Tongue (tissue), 2 donors: Measurements from ENCODE around the gene SYNDIG1L. TPM values are rescaled to one million over a fixed set of nuclear protein-coding genes. Genes with fewer than 3 reads are reported as not detected.
"Not testable (repeated sequence)": the region's sequence is repeated elsewhere in the genome, so short reads cannot be mapped to it uniquely, and the experiment has no call there.

Source experiments
- DNase-seq: peaks from one replicate; pipeline ENCODE4 v3.0.0-alpha.2; 2015
- total RNA-seq: library from RNA; depleted of rRNA; stranded (reverse); fragments of >200 nt; gene quantifications from one replicate; pipeline ENCODE4 v1.2.3, GENCODE V29; 2014

SYNDIG1L gene
- total RNA-seq, 1 donor from 2014 or later: not detected

DNA sequence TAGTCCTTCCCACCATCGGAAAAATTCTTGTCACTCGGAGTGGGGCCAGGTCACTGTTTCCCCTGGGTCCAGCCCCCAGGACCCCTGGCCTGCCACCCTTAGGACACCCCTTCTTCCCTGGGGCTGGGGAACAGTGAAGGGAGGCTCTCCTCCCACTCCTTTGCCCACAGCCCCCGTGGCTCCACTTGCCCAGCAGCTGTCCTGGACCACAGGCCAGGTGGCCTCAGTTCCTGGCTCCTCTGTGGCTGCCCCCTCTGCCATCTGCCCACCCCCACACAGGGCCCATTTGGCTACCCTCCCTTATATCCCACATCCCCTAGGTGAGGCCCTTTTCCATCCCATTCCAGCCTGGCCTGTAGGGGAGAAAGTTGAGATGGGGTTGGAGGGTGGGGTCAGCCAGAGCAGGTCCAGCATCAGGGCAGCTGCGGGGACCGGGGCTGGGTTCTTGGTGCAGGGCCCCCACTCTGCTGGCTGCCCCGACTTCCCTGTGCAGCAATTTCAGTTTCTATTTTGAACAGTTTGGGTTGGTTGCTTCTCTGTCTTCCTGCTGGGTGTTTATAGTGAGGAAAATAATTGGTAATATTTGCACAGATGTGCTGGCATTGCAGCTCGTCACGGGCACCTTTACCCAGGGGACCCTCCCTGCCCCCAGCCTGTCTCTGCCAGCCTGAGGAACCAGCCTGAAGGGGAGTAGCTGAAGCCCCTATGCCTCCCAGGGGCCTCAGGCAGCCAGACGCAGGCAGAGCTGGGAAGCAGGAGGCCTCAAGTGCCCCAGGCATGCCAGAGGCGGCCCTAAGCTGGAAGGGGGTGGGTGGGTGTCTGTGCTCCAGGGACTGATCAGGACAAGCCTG, 23.4 kb downstream of the SYNDIG1L start:
- no peak for DNase-seq

DNA sequence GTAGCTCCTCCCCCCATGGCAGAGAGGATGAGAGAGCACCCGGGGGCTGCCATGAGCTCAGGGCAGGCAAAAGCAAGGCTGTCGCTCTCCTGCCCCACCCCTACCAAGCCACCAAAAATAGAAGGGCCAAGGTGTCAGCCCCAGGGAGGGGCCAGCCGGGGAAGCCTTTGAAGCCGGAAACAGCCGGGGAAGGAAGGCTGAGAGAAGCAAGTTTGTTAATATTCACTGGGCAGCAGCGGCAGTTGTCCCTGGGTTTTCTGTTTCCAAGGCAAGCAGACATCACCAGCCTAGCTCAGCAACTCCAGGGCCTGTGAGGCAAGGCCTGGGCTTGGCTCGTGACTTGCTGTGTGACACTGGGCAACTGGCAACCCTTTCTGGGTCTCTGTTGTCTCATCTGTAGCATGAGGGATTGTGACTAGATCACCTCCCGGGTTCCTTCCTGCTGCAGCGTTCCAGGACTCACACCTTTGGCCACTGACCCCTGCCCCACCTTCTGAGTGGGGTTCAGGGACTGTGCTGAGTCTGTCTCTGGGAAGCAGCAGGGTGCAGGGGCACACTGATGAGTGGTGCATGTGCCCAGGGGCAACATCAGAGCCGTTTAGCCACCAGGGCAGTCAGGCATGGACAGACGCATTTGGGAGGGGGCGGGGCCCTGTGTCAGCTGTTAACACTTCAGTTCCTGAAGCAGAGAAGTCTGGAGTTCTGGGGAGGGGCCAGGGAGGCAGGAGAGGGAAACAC, 24.3 kb downstream of the SYNDIG1L start:
- DNase-seq: peak; percentile 67

GRCh38 chr14:74400919-74401503, 25.0 kb downstream of the SYNDIG1L start:
- DNase-seq: no peak

DNA sequence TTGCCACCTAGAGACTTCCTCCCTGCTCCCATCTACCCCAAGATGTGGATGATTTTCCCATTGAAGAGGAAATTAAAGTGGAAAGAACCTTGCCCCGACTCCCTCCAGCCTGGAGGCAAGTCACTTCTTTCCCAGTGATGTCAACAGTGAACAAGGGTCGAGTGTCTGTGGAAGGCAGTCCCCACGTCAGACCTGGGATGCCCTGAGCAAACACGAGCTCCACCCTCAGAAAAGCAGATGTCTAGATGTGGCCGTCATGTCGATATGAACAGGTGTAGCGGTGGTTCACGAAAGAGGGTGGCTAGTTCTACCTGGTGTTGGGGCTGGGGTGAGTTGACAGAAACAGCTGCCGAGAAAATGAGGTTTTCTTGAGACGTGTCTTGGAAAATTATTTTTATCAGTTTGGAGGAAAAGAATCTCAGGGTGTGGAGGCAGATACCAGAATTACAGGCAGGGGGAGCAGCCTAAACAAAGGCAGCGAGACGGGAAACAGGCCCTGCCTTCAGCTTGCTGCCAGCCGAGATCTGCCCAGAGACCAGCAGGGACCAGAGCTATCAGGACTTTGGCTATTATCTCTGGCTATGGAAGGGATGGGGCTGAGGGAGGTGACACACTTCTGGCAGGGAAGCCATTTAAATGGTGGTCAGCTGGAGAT, 25.9 kb downstream of the SYNDIG1L start:
- peak; percentile 3 for DNase-seq

GRCh38 chr14:74395094-74395493, 30.9 kb downstream of the SYNDIG1L start:
- DNase-seq: no peak

DNA sequence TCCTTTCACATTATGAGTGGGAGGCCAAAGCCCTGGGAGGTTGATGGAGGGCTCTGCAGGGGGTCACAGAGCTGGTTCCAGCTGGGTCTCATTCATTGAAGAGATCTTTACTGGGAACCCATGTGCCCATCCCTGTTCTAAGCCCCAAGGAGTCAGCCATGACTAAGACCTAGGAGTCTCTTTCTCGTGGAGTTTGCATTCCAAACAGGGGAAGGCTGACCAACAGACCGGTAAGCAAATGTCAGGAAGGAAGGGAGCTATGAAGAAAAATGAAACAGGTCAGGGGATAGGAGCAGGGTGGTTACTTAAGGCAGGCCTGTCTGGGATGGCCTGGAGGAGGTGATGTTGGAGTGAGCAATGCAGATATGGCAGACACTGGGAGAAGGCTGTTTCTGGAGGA, 31.5 kb downstream of the SYNDIG1L start:
- DNase-seq: no peak

GRCh38 chr14:74392616-74393570, 33.1 kb downstream of the SYNDIG1L start:
- no peak for DNase-seq

DNA sequence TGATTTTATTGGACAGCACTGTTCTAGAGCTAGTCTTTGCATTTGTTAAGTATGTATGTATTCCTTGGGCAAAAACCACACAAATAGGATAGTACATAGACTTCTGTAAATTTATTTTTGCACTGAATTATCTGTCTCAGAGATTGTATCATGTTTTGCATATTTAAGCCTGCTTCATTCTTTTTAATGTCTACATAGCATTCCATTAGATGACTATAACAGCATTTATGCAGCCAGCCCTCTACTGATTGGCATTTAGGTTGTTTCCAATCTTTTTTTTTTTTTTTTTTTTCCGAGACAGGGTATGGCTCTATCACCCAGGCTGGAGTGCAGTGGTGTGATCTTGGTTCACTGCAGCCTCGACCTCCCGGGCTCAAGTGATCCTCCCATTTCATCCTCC, 34.5 kb downstream of the SYNDIG1L start:
- no peak for DNase-seq

GRCh38 chr14:74390505-74390904, 35.5 kb downstream of the SYNDIG1L start:
- DNase-seq: not testable (repeated sequence)

DNA sequence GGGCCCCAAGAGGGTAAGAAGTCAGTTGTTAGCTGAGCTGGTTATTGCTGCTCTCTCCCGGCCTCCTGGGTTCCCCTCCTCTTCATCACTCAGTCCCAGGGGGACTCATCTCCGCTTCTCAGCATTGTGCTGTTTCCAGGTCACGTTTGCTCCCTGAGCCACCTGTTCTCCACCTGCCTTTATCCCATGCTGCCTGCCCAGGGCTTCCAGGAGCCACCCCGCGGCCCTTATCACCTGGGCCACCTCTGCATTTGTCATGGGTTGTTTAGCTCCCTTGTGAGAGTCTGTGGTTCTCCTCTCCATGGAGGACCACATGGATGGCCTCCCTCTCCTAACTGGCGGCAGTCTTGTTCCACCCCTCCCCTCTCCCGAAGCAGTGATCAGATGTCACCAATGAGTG, 36.0 kb downstream of the SYNDIG1L start:
- no peak for DNase-seq

GRCh38 chr14:74382231-74382630, 43.8 kb downstream of the SYNDIG1L start:
- no peak for DNase-seq

DNA sequence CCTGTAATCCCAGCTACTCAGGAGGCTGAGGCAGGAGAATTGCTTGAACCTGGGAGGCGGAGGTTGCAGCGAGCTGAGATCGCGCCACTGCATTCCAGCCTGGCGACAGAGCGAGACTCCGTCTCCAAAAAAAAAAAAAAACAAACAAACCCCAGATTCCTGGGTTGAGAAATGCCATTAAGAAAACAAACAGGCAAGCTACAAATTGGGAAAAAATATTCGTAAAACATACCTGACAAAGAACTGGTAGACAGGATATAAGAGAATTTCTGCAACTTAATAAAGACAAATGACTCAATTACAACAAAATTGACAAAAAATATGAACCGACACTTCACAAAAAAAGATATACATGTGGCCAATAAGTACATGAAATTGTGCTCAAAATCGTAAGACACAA, 44.4 kb downstream of the SYNDIG1L start:
- not testable (repeated sequence) for DNase-seq

DNA sequence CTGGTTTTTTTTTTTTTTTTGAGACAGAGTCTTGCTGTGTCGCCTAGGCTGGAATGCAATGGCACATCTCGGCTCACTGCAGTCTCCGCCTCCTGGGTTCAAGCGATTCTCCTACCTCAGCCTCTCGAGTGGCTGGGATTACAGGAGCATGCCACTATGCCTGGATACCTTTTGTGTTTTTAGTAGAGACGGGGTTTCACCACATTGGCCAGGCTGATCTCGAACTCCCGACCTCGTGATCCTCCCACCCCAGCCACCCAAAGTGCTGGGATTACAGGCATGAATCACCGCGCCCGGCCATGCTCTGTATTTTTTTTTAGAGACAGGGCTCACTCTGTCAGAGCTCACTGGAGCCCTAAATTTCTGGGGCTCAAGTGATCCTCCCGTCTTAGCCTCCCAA, 45.2 kb downstream of the SYNDIG1L start:
- no peak for DNase-seq

DNA sequence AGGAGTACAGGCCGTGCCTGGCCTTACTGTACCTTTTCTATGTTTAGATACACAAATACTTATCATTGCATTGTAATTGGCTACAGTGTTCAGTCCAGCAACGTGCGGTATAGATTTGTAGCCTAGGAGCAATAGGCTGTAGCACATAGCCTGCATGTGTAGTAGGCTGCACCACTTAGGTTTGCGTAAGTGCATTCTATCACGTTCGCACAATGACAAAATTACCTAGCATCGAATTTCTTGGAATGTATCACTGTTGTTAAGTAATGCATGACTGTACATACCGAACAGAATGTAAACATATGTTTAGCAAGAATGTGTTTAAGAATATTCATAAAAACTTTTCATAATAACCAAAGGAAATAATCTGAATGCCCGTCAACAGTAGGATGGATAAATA, 45.8 kb downstream of the SYNDIG1L start:
- DNase-seq: no peak

GRCh38 chr14:74377976-74378690, 47.9 kb downstream of the SYNDIG1L start:
- DNase-seq: no peak

DNA sequence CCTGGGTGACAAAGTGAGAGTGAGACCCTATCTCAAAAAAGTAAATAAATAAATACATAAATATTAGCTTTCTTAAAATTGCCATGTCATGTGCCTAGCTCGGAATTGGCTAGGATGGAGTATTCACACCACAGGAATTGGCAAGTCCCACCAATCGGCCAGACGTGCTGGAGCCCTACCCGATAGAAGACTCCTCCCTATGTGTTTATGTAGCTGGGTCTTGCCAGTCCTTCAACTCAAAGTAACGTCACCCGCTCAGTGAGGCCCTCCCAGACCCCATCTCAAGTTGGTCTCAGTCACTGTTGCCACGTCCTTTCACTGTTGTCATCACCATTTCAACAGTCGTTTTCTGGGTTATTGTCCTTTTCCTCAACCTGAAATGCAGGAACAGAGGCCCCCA, 57.6 kb downstream of the SYNDIG1L start:
- no peak for DNase-seq

- no peak for DNase-seq
These were observed 58.0 kb downstream of the SYNDIG1L start for GRCh38 chr14:74368026-74368425.

- no peak for DNase-seq
These were observed 61.6 kb downstream of the SYNDIG1L start for GRCh38 chr14:74364271-74364880.

DNA sequence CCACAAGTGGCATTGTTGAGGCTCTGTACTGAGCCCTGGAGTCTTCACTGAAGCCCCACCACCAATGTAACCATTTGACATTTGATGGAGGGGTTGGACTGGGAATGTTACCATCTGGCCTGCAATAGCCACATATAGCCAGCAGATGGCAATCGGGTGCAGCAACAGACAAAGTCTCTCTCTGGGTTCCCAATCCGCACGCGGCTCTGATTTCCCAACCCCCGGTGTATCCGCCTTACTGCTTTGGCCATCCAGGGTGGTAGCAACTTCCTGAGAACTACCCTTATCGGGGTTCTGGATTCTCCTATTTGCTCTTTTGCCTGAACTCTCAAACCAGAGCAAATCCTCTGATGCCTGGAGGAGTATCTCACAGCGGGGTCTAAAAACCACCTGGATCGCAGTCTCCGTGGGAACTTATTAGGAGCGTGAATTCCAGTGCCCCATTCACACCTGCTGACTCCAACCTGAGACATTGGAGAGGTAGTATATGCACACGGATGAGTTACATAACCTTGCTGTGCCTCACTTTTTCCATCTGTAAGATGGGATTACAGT, 63.6 kb downstream of the SYNDIG1L start:
- peak; percentile 88 for DNase-seq

DNA sequence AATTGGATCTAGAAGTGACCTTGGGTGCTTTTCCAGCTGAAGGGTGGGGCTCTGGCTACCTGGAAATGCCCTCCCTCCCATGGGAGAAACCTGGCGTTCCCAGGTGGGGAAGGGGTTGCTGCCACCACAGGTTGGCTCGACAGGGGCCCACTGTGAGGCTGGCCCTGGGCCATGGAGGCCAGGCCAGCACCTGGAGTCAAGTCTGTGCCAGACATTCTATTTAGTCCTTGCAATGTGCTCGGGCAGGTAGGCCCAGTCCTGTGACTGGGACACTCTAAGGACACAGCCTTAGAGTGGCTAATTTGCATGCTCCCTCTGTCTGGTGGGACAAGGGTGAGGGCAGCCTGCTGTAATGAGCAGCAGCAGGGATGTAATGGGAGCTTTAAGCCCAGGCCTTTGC, 65.8 kb downstream of the SYNDIG1L start:
- no peak for DNase-seq
